Breast epithelium (tissue), 3 donors: ENCODE results near the gene TECR.

Experiments
- CTCF ChIP-seq, 3 donors: fragments of 450-650 bp; IDR thresholded peaks; one replicate each; pipeline ENCODE4 v1.5.1; 2016 to 2017; ENCODE audit warnings: antibody characterized with exemption in 3 of 3, mild to moderate bottlenecking in 3 of 3, moderate library complexity in 3 of 3
- POLR2AphosphoS5 ChIP-seq, 3 donors: sonication (generic); formaldehyde crosslinking; IDR thresholded peaks; one replicate each; pipeline ENCODE4 v1.6.1; 2017; ENCODE audit warnings: antibody characterized with exemption in 3 of 3

- TF ChIP-seq POLR2AphosphoS5 (IDR thresholded peaks at IDR 0.05) (no peak), CTCF (IDR thresholded peaks at IDR 0.05) (no peak)
Observed at GRCh38 chr19:14565298-14565679, 35.9 kb downstream of the TECR start.
